Inflammatory macrophage treated with lipopolysaccharide for 1 hour (primary cell): ENCODE measurements around the gene HP.
"Not testable (repeated sequence)": the region's sequence is repeated elsewhere in the genome, so short reads cannot be mapped to it uniquely, and the experiment has no call there.

ENCODE experiments used
- DNase-seq, 2 donors: peaks; one replicate each; pipeline ENCODE4 v3.0.0-alpha.2; 2020 to 2022

HP gene, protein sequence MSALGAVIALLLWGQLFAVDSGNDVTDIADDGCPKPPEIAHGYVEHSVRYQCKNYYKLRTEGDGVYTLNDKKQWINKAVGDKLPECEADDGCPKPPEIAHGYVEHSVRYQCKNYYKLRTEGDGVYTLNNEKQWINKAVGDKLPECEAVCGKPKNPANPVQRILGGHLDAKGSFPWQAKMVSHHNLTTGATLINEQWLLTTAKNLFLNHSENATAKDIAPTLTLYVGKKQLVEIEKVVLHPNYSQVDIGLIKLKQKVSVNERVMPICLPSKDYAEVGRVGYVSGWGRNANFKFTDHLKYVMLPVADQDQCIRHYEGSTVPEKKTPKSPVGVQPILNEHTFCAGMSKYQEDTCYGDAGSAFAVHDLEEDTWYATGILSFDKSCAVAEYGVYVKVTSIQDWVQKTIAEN

DNA sequence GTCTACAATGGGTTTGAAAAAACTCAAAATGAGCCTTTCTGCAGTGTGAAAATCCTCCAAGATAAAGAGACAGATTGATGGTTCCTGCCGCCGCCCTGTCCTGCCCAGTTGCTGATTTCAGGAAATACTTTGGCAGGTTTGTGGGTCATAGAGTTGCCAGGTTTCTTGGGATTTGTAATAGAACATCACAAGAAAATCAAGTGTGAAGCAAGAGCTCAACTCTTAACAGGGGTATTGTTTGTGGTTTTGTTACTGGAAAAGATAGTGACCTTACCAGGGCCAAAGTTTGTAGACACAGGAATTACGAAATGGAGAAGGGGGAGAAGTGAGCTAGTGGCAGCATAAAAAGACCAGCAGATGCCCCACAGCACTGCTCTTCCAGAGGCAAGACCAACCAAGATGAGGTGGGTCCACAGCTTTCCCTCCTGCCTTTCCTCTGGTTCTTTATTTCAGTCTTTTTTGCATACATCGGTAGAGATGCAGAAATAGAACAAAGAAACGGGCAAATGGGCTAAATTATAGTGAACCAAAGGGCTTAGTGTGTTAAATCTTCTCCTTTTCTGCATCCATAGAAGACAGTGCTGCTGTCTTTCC is at the start of gene HP:
Gene HP, plus strand, starts transcription at position 252 of the 594 bp plus-strand sequence. Its CDS starts 148 bp downstream, at position 400.
- not testable (repeated sequence) for DNase-seq

DNA sequence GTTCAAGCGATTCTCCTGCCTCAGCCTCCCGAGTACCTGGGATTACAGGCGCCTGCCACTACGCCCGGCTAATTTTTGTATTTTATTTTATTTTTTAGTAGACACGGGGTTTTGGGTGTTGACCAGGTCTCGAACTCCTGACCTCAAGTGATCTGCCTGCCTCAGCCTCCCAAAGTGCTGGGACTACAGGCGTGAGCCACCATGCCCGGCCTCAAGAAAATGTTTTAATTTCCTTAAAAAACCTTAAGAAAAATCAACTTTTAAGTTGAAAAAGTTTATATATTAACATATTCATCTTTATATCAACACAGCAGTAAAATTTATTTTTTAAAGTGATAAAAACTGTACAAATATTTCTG is 46.3 kb upstream of the HP start:
- DNase-seq, result not testable (repeated sequence)

DNA sequence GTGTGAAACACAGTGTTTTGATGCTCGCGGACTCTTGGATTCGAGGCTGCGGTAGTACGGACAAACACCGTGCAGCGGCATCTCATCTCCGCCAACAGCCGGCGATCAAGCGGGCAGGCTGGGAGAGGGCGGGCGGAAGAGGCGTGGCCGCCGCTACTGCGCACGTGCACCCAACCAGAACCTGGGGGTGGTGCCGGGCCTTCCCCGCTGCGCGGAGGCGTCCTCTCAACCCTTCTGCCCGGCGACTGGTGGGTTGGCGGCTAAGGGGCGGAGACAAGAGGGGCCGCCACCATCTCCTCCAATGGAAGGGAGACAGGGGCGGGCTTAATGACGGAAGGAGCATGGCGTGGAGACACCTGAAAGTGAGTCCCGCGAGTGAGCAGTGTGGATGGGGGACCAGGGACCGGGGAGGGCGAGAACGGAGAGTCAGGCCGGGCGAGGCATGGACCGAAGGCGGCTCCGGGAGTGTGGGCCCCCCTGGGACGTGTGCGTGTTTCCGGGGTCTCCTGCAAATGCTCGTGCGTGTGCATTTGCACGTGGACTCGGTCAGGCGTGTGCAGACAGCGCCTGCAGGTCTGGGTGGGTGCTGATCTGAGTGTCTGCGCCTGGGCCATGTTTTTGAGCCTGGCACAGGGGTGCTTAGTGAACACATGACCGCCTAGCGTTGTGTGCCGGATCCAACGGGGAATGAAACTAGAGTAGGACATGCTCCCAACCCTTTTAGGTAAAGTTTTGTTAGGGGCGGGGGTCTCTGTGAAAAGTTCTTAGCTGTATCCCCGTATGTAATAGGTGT is 45.7 kb upstream of the HP start, which contains the start of gene DHODH:
Gene DHODH, plus strand, starts transcription at position 321 of the 793 bp plus-strand sequence. Its CDS starts 21 bp downstream, at position 342.
- peak; percentile 97 for DNase-seq

DNA sequence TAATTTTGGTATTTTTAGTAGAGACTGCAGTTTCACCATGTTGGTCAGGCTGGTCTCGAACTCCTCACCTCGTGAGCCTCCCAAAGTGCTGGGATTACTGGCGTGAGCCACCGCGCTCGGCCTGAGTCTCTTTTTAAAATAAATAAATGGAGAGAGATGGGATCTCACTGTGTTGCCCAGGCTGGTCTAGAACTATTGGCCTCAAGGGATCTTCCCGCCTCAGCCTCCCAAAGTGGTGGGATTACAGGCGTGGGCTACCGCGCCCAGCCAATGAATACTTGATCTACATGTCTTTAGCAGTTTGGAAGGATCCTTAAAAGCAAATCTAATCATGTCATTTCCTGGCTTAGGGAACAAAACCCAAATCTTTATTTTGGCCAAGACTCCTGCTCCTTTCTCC is 44.5 kb upstream of the HP start:
- no peak for DNase-seq

DNA sequence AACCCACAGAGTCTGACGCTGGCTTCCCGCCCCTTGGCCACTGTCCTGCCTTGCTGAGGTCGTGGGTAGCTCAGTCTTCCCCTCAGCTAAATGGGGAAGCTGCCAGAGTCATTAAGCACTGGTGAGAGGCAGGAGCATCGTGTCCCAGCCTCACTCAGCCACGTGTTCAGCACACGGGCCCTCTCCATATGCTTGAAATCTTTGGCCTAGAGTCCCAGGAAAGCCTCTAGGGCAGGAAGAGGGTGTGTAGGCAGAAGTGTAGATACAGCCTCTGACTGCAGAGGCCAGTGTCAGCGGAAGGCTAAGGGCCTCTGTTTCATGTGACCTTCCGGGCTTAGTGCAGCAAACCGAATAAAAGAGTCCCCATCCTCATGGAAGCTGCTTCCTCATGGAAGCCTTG is 41.7 kb upstream of the HP start:
- no peak for DNase-seq

DNA sequence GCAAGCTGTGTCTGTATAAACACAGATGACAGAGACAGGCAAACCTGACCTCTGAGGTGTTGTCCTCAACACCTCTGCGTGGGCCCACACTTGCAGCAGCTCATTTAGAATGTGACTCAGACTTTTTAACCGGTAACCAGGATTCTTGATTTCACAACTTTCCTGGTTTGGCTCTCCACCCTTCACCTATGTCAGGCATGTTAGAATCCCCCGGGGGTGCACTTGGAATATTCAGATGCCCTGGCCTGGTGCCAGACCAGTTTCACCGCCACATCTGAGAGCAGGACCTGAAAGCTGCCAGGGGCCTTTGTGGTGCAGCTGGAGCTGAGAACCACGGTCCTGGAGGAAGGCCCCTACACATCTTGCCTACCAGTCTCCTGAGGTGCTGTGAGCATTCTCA is 40.9 kb upstream of the HP start:
- DNase-seq, result no peak

DNA sequence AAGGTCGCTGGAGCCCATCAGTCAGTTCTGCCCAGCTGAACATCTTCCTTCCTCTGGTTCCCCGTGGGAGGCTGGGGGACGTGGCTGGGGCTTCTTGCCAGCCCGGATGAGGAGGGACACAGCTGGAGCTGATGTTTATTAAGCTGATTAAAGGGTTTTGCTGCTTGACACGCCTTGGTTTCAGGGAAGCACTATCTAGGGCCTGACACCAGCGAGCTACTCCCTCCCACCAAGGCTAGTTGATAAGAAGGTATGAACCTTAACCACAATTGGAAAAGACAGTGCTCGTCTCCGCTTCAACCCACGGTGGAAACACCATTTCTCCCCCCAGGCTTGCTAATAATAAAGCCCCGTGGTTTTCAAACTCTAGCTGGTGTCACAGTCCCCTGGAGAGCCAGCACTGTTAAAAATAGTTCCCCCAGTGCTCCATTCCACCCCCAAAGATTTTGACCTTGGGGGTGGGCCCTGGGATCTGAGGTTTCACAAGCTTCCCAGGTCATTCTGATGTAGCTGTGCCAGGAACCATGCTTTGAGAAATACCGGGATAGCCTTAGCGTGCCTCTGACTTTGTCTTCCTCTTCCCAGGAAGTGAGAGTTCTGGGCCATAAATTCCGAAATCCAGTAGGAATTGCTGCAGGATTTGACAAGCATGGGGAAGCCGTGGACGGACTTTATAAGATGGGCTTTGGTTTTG is 40.3 kb upstream of the HP start:
- no peak for DNase-seq

DNA sequence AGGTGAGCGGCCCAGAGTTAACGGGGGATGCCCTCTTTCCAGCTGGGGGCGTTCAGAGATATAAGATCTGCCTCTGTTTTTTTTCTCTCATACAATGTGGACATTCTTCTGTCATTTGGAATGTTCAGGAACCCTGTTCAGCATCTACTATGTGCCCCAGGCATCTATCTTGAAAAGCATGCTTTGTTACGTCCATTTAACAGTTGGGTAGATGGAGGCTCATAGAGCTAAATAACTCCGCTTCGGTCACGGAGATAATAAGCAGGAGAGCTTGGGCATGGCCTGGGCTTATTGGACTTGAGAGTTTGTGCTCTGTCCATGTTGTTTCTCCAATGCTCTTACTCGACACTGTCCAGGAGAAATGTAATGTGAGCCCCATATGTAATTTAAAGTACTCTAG is 39.6 kb upstream of the HP start:
- DNase-seq, result no peak

DNA sequence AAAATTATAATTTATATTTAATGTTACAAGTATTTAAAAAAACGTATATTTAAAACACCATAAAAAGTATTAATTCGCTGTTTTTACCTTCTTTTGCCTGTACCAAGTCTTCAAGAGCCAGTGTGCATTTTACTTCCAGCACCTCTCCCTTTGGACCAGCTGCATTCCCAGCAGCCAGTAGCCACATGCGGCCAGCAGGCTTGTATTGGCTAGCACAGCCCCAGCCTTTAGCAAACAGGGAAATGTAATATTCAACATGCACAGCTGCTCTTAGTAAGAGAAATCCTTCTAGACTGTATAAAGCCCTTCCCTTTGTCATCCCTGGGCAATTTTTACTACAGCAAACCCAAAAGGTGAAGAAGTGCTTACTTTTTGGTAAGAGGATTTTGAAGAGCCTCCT is 39.2 kb upstream of the HP start:
- DNase-seq, result no peak

DNA sequence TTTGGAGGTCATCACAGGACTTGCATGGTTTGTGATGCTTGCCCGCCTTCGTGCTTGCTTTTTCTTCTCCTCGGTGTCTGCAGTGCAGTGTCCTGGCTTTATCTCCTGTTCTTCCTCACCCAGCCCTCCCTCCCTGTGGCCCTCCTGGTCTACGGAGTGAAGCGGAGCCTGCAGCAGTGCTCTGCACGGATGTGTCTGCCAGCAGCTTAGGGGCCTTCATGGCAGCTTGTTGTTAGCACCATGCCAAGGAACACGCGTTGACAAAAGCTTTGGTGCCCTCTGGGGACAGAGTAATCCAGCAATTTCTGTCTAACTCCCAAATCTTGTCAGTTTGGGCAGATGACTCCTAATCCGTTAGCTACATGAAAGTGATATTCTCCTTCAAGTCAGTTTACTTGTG is 35.8 kb upstream of the HP start:
- no peak for DNase-seq

DNA sequence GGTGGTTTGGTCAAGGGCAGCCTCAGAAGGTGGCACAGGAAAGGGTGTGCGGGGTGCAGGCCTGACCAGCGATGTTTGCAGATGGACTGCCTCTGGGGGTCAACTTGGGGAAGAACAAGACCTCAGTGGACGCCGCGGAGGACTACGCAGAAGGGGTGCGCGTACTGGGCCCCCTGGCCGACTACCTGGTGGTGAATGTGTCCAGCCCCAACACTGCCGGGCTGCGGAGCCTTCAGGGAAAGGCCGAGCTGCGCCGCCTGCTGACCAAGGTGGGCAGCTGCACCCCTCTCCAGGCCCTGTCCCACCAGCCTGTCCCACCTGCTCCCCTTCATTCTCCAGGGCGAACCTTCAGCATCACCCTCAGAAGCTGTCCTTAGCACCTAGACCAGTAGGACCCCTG is 33.3 kb upstream of the HP start:
- DNase-seq, result no peak

DNA sequence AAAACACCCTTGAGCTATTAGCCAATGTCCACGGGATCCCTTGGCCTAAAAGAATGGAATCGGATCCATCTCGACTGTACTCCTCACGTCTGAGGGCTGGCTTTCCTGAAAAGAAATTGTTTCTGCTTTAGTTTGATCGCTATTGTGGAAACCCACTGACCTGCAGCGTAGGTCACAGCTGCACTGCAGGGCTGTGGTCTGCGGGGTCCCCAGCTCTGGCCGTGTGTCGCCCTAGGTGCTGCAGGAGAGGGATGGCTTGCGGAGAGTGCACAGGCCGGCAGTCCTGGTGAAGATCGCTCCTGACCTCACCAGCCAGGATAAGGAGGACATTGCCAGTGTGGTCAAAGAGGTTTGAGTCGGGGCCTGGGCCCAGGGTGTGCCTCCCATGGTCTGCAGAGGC is 32.2 kb upstream of the HP start:
- no peak for DNase-seq

DNA sequence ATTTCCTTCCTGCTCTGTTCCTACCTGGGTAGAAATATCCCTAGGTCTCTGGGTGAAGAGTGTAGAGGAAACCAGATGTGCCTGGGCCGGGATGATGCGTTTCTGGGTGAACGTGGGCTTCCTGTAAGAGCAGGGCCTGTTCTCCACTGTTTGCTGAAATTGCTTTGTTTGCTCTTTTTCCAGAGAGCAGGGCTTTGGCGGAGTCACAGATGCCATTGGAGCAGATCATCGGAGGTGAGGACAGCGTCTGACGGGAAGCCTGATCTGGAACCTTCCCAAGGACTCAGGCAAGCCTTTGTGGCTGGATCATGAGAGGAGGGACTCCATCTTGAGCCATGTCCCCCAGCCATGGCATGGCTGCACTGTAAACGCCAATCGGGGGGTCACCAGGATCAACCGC is 30.3 kb upstream of the HP start:
- DNase-seq, result no peak

DNA sequence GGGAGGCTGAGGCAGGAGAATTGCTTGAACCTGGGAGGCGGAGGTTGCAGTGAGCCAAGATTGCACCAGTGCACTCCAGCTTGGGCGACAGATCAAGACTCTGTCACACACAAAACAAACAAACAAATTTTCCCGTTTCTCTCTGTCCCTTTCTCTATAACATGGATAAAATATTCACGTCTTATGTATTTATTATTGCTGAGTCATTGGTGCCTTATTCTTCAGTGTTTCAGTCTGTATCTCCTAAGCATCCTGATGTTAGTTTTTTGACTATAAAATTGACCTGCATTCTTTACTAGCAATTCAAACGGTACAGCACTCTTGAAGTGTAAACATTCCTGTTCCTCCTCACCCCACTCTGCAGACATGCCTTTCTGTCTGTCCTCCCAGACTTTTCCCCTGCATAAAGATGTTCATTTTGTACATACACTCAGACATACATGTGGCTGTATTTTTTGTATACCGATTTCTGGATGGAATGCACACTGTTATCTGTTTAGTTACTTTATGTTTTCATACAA is 29.4 kb upstream of the HP start:
- DNase-seq, result no peak

DNA sequence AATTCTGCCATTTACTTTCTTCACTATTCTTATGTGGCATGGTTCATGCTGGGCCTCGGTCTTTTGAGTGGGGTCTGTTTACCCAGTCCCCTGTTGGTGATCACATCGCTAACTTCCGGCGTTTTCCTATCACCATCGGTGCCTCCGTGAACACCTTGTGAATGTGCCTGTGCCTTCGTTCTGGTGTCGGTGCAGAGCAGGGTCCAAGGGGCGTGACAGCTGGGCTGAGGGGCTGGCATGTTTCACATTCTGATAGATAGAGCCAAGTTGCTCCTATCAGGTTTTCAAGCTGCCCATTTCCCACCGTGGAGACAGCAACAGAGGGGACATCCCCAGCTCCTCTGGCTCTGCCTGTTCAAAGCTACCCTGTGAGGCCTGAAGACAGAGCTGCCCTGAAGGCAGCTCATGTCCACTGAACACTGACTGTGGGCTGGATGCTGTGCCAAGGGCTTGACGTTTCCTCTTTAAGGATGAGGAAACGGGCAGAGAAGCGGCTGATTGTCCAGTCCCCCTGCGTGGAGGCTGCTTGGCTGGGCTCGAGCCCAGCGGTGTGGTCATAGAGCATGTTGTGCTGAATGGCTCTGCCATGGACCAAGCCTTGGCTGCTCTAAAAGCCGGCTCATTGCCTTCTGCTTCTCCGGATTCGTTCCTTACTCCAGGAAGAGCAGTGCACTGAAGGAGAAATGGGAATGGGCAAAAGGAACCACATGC is 28.7 kb upstream of the HP start:
- DNase-seq, result no peak

DNA sequence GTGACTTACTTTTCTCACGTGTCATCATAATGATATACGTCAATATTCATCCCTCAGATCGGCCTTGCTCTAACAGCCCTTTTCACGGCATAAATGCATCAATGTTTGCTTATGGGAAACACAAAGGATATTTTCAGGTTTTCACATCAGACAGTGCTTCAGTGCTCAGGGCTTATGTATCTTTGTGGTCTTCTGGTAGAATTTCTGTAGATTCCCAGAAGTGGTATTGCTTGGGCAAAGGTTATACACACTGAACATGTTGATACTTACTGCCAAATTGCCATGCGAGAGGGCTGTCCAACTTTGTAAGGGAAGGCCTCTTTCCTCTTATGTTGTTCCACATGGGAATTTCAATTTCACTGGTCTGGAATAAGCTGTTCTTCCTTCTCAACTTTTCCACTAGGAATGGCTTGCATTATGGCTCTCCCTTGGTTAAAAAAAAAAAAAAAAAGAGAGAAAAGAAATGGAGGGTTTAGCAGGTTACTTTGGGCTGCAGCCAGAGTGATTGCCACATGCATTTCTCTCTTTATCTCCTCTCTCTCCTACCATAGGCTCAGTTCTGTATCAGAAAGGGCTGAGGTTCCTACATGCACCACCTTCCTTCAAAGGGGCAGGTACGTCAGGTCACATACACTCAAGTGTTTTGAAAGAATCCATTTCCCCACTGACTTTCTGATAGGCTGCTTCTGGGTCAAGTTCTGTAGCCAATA is 26.5 kb upstream of the HP start:
- no peak for DNase-seq

DNA sequence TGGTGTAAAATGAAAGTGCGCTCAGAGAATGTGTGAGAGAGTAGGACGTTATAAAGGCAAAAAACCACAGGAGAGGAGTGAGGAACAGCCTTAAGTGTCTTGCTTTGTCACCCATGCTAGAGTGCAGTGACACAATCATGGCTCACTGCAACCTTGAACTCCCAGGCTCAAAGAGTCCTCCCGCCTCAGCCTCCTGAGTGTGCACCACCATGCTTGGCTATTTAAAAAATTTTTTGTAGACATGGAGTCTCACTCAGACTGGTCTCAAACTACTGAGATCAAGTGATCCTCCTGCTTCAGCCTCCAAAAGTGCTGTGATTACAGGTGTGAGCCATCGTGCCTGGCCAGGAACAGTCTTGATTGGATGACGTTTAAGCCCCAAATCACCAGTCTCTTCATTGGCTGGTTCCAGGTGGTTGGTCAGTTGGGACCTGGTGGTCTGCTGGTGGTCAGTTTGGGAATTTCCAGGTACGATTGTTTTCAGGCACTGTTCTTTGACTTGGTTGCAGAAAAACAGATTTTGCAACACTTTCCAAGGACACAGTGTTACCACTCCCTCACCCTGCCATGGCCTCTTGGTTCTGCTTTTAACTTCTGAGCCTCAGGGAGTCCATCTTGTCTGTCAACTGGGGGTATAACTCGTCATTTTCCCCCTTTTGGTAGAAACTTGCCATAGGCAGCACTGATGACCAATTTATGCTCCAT is 24.6 kb upstream of the HP start:
- no peak for DNase-seq

DNA sequence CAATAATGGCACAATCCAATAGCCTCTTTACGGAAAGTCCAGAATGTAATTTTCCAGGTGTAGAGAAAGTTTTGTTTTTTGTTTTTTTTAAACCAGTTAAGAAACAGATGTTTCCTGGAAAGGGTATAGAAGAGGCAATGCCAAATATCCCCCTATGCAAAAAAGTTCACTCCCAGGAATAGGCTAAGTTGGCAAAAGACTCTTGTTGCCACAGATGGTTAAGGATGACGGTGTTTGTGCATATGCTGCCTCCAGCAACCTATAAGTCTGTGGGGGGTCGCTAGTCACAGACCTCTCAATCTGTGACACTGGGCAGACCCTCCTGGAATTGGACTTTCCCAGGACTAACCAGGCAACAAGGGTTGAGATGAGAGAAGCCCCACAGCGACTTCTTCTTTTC is 20.9 kb upstream of the HP start:
- DNase-seq, result no peak

DNA sequence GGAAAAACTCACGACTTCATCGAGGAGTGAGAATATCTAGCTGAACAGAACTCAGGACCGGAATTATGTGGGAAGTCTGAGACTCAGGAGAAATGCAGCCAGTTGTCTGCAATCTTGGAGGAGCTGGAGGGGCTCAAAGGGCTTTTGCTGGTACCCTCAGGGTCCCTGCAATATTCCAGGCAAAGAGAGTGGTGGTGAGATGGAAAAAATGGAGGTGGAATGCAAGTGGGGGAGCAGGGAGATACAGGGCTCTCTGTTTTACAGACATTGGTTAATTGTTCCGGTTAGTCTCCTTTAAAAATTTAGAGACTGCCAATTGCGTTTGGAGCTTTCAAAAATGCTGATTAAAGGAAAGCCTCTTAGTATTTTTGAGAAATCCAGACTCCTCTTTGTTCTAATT is 18.2 kb upstream of the HP start:
- no peak for DNase-seq

DNA sequence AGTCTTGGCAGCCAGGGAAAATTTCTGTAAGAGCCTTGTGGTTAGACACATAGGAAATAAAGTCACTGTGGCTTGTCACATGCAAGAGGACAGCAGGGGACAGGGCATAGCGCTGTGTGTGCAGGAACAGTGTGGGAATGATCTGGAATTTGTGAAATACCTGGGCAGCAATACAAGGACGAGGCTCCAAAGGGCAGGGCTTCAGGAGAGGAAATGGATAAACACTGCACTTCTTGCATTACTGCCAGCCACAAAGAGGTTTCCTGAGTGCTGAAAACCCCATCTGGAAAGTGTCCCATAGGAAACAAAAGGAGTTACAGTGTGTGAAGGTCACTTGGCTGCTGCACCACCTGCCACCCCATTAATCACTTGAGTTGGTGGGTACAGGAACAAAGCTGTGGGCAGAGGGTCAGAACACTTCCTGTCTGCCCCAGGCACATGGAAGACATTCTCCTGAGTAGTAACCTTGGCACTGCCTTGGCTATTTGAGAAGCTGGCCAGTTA is 12.1 kb upstream of the HP start:
- no peak for DNase-seq

DNA sequence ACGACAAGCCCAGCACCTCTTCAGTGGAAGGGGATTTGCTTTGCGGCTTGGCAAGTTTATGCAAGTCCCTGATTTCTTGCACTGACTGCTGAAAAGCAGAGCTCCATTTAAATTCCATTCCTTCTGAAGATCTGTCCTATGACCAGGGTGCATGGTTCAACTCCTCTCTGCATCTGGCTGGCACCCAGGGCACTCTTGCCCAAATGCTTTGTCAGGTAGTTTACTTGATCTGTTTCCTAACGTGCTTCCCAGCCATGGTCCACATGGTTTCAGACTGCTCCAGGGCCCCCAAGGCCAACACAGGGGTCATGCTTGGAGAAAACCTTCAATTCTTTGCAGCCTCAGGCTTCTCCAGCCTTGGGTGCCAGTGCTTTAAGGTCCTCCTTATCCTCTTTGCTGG is 11.2 kb upstream of the HP start:
- DNase-seq, result no peak
